Activated CD4-positive, alpha-beta T cell treated with anti-CD3 and anti-CD28 coated beads, Interleukin-2, amount 50 U/mL, for 16 hours (primary cell): Measurements from ENCODE around the gene TBC1D5.

Source experiments
- DNase-seq: peaks from one replicate; pipeline ENCODE4 v3.0.0-alpha.2; 2020

TBC1D5 gene

GRCh38 chr3:17122758-17123157, 619.7 kb downstream of the TBC1D5 start:
- no peak for DNase-seq

DNA sequence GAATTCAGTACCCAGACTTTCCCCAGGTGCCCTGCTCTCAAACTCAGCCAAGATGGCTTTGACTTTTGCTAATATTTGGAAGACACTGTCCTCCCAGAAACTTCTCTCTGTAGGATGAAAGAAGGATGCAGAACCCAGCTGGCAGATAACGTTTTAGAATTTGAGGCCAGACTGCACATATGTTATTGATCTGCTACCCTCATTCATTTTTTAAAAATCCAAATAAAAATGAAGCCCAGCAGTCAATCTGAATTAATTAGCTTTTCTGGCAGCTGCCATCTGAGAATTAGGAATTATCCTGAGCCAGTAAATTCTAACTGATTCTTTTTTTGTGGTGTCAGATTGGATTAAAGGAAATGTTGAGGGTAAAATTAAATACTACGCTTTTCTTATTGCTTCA, 621.1 kb downstream of the TBC1D5 start:
- DNase-seq: no peak

GRCh38 chr3:17120115-17120514, 622.3 kb downstream of the TBC1D5 start:
- DNase-seq: no peak

DNA sequence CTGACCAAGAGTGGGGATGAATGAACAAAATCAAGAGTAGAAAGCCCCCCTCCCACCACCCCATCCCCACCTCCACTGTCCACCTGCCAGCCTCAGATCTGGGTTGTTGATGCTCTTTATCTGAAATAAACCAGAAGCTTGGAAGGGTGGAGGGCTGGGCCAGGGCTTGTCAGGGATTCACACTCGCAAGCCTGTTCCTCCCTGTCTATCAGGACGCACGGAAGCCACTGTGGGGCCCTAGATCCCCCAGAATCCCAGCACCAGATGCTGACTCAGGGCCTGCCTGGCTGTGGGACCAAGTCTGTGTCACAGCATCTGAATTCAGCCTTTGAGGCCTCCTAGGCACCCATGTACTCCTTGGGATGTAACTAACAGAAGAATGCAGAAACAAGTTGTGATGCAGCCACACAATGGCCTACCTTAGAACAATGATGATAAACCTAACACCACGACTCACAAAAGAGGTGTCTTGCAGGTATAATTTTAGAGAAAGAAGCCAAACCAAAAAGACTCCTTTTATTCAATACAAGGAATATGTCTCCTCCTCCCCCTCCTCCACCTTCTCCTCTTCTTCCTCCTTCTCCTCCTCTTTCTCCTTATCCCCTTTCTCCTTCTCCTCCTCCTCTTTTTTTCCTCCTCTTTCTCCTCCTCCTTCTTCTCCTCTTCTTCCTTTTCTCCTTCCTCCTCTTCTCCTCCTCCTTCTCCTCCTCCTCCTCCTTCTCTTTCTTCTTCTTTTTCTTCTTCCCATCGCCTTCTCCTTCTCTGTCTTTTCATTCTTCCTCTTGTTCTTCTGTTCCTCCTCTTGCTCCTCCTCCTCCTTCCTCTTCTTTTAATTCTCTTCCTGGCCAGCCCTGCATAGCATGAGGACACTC, 623.0 kb downstream of the TBC1D5 start:
- DNase-seq: no peak

DNA sequence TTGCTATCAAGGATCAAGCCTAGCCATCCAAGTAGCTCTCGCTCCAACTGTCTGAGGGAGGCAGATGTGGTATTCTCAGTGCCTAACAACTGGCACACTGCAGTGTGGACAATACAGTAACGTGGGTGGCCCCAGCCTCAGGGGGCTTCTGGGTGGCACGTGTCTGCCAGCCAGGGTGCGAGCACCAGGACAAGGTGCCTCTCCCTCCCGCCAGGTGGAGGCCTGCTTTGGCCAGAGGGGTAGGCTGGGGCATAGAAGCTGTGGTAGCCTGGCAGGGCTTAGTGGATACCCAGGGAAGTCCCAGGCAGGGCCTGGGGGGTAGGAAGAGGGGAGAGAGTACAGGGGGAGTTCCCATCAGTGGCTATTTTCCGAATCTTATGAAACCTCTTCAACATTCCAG, 623.7 kb downstream of the TBC1D5 start:
- DNase-seq: no peak

- DNase-seq: no peak
These were observed 626.3 kb downstream of the TBC1D5 start for GRCh38 chr3:17116007-17116600.

DNA sequence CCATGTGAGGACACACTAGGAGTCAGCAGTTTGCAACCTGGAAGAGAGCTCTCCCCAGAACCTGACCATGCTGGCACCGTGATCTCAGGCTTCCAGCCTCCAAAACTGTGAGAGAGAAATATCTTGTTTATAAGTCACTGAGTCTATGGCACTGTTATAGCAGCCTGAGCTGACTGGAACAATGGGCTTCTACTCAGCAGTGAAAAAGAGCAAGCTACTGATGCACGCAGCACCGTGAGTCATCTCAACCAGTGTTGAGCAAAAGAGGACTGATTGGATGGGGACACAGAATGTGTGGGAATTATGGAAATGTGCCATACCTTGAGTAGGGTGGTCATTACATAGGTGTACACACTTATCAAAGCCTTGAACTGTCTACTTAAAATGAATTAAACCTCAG, 627.2 kb downstream of the TBC1D5 start:
- DNase-seq: no peak

DNA sequence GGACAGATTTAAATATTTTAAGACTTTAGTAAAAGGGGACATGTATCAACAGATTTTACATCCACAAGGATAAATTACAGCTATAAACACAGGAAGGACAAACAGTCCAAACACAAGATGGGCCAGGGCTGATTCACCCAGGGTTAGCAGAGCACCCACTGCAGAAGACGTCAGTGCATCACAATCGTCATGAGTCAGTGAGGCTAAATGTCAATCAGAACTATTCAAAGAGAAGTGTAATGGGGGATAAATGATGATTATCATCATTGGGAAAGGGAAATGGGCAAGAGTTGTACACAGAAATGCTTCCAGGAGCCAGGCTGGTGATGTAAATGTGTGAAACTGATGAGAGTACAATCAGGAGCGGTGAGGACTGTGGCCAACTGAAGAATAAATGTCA, 630.8 kb downstream of the TBC1D5 start:
- DNase-seq: no peak

- no peak for DNase-seq
These were observed 631.6 kb downstream of the TBC1D5 start for GRCh38 chr3:17110660-17111396.
